ENCODE results near the gene DBT. TPM values are rescaled to one million over a fixed set of nuclear protein-coding genes. Genes with fewer than 3 reads are reported as not detected.
"Not testable (repeated sequence)": the region's sequence is repeated elsewhere in the genome, so short reads cannot be mapped to it uniquely, and the experiment has no call there.

DBT gene
- total RNA-seq (10 to 100 TPM; 15.6 to 45.3 (median 29.8) TPM), polyA plus RNA-seq (10 to 100 TPM in 1 of 2 donors, 1 to 10 TPM in 1; 6.8 to 17.6 TPM)
- long read RNA-seq, donor 1, full-length matches to known transcripts: 20 of 37 reads
- long read RNA-seq, donor 1, partial matches to known transcripts: 7 of 37 reads
- long read RNA-seq, donor 1, other reads (novel, unspliced or antisense): 10 of 37 reads
- long read RNA-seq, donor 2, full-length matches to known transcripts: 36 of 46 reads
- long read RNA-seq, donor 2, partial matches to known transcripts: 0 of 46 reads
- long read RNA-seq, donor 2, other reads (novel, unspliced or antisense): 10 of 46 reads
- long read RNA-seq, donor 3, full-length matches to known transcripts: 14 of 18 reads
- long read RNA-seq, donor 3, partial matches to known transcripts: 1 of 18 reads
- long read RNA-seq, donor 3, other reads (novel, unspliced or antisense): 3 of 18 reads

DNA sequence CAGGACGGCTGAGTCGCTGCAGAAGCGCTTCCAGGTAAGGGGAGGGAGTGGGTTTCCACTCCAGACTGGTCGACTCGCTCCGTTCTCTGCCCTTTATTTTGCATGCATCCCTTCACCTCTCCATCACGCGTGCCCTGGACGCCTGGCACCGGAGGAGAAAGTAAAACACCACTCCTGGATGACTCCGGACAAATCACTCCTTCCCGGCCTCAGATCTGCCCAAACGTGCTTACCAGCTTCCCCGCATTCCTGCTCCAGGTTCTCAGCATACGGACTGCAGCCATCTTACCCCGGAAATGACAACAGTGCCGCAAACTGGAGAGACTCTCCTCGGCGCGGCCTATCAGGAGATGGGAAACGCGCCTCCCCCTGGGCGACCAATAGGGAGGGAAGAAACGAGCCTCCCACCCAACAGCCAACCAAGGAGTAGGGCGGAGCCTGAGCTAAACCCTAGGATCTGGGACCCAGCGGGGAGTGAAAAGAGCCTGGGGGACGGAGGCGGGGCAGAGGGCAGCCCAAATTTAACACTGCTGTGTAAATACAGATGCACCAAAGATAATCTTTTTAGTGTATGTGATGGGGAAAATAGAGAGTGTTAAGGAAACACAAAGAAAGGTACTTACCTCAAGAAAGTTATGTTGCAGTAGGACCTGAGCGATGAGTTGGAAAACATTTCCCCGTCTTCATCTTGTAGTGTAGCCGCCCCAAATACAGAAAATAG is at the start of gene DBT:
Gene DBT (minus strand): TSS at position 298 of the 721 bp plus-strand sequence. CDS start 14 bp downstream, at position 284.
- no peaks in the 10 kb centered on the region for H3K27me3 ChIP-seq
- H3K9me3 ChIP-seq: no peaks in the 10 kb centered on the region
- intact Hi-C loops (cut with DNase I): loop anchor here in 3 of 10 donors (5.0 to 10.0 kb wide), 3 partner anchors 103 to 117 kb away; partner anchors contain the start of genes SASS6 (in 2 of the 3), TRMT13 (in 2 of the 3) and CDC14A (in 1 of the 3)
- peak within 1 kb of the TSS; percentile 75 to 95 (median 86) for H3K27ac ChIP-seq
- H3K4me1 ChIP-seq: peaks cover 0 to 30% (median 17%) of the 10 kb centered on the region in 12 donors
- H3K4me3 ChIP-seq: peak within 1 kb of the TSS; percentile 74 to 97 (median 83)
- DNase-seq (peak; percentile 94 to 97 (median 95)), ATAC-seq (peak; percentile 100)
- 0 to 2% (median 1%) methylated on average over 23 to 31 of the region's 31 CpGs for WGBS, 4 donors
- H3K36me3 ChIP-seq: peaks cover 0 to 3% (median 0%) of the 10 kb centered on the region in 9 donors
- TF ChIP-seq POLR2A (IDR thresholded peaks at IDR 0.05) (peak; percentile 18 to 88), CTCF (IDR thresholded peaks at IDR 0.05) (no peak)

DNA sequence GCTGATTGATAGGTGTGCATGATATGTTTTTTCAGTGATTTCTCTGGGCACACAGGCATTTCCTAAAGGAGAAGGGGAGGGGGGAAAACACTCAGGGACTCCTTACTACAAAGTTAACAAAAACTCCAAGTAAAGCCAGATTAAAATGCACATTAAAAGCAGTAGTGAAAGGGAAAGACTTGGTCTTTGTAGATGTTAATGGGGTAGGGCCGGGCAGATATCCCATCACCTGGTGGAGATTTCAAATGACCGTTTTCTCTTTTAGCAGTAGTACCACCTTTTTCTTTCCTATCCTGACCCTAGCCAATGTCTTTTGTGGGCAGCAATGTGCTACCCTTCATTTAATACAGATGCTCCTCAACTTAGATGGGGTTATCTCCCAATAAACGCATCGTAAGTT is 48.9 kb upstream of the DBT start:
- Histone ChIP-seq H3K27me3 (no peaks in the 10 kb centered on the region), H3K36me3 (peaks cover 0 to 13% (median 3%) of the 10 kb centered on the region in 9 donors), H3K4me3 (no peak overlapping the region), H3K27ac (no peak overlapping the region), H3K4me1 (no peaks in the 10 kb centered on the region), H3K9me3 (no peaks in the 10 kb centered on the region)
- 87 to 95% (median 92%) methylated on average over 4 of the region's 4 CpGs for WGBS, 4 donors
- no peak for ATAC-seq
- no peak for DNase-seq
- intact Hi-C loops (cut with DNase I): no loop called here
- TF ChIP-seq POLR2A (IDR thresholded peaks at IDR 0.05) (no peak), CTCF (IDR thresholded peaks at IDR 0.05) (no peak)

DNA sequence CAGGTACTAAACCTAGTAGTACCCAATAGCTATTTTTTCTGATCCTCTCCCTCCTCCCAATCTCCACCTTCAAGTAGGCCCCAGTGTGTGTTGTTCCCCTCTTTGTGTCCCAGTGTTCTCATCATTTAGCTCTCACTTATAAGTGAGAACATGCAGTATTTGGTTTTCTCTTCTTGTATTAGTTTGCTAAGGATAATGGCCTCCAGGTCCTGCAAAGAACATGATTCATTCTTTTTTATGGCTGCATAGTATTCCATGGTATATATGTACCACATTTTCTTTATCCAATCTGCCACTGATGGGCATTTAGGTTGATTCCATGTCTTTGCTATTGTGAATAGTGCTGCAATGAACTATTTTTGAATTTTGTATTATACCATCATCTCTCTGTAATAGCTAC is 47.4 kb upstream of the DBT start:
- H3K4me3 ChIP-seq; ATAC-seq; H3K27ac ChIP-seq; H3K27me3 ChIP-seq; H3K9me3 ChIP-seq; DNase-seq; intact Hi-C loops (cut with DNase I): not testable (repeated sequence)
- peaks cover 0 to 12% (median 0%) of the 10 kb centered on the region in 12 donors for H3K4me1 ChIP-seq
- peaks cover 0 to 28% (median 14%) of the 10 kb centered on the region in 9 donors for H3K36me3 ChIP-seq

- ATAC-seq (no peak), DNase-seq (no peak)
- TF ChIP-seq CTCF (IDR thresholded peaks at IDR 0.05) (no peak), POLR2A (IDR thresholded peaks at IDR 0.05) (no peak)
- Histone ChIP-seq H3K27me3 (no peaks in the 10 kb centered on the region), H3K27ac (no peak overlapping the region), H3K36me3 (peaks cover 0 to 36% (median 23%) of the 10 kb centered on the region in 9 donors), H3K9me3 (no peaks in the 10 kb centered on the region), H3K4me3 (no peak overlapping the region), H3K4me1 (peaks cover 0 to 12% (median 0%) of the 10 kb centered on the region in 12 donors)
- WGBS, 4 donors: 93 to 97% (median 96%) methylated on average over 8 of the region's 8 CpGs
- intact Hi-C loops (cut with DNase I): no loop called here
Observed at GRCh38 chr1:100296140-100296539, 46.5 kb upstream of the DBT start.

Measured in heart left ventricle (tissue), 16 donors.